Stimulated activated CD8-positive, alpha-beta memory T cell treated with anti-CD3 and anti-CD28 coated beads, Interleukin-15, amount 100 ng/mL, for 48 hours (primary cell): ENCODE data around the gene EEF1AKMT1.
"Not testable (repeated sequence)": the region's sequence is repeated elsewhere in the genome, so short reads cannot be mapped to it uniquely, and the experiment has no call there.

Experiments used
- DNase-seq, 2 donors: peaks; one replicate each; pipeline ENCODE4 v3.0.0-alpha.2; 2020; ENCODE audit warnings: low read depth in 2 of 2

EEF1AKMT1 gene

GRCh38 chr13:20778311-20778710 lies 4.5 kb upstream of the EEF1AKMT1 start:
- DNase-seq, result no peak

GRCh38 chr13:20776751-20777150 lies 3.0 kb upstream of the EEF1AKMT1 start:
- no peak for DNase-seq

- no peak for DNase-seq
These were observed 2.2 kb upstream of the EEF1AKMT1 start for GRCh38 chr13:20775961-20776360.

GRCh38 chr13:20774746-20775145 lies 985 bp upstream of the EEF1AKMT1 start:
- DNase-seq, result no peak

- DNase-seq, result no peak
These were observed 1.2 kb downstream of the EEF1AKMT1 start for GRCh38 chr13:20772401-20773131.

- no peak for DNase-seq
These were observed 3.9 kb downstream of the EEF1AKMT1 start for GRCh38 chr13:20769834-20770233.

- no peak for DNase-seq
These were observed 4.7 kb downstream of the EEF1AKMT1 start for GRCh38 chr13:20769091-20769490.

GRCh38 chr13:20767309-20767943 lies 6.3 kb downstream of the EEF1AKMT1 start:
- DNase-seq, result no peak

GRCh38 chr13:20760872-20761271 lies 12.9 kb downstream of the EEF1AKMT1 start:
- no peak for DNase-seq

- DNase-seq, result no peak
These were observed 19.8 kb downstream of the EEF1AKMT1 start for GRCh38 chr13:20754009-20754408.

GRCh38 chr13:20749377-20749776 lies 24.4 kb downstream of the EEF1AKMT1 start:
- DNase-seq, result no peak

GRCh38 chr13:20743830-20744404 lies 29.8 kb downstream of the EEF1AKMT1 start:
- not testable (repeated sequence) for DNase-seq

GRCh38 chr13:20740021-20740420 lies 33.7 kb downstream of the EEF1AKMT1 start:
- DNase-seq, result no peak

GRCh38 chr13:20738616-20739015 lies 35.1 kb downstream of the EEF1AKMT1 start:
- no peak for DNase-seq

- no peak for DNase-seq
These were observed 43.9 kb downstream of the EEF1AKMT1 start for GRCh38 chr13:20729633-20730585.

GRCh38 chr13:20728579-20729311 lies 45.0 kb downstream of the EEF1AKMT1 start:
- no peak for DNase-seq

- DNase-seq, result no peak
These were observed 45.9 kb downstream of the EEF1AKMT1 start for GRCh38 chr13:20727856-20728255.

GRCh38 chr13:20721454-20722357 lies 52.1 kb downstream of the EEF1AKMT1 start:
- no peak for DNase-seq

- no peak for DNase-seq
These were observed 52.7 kb downstream of the EEF1AKMT1 start for GRCh38 chr13:20721058-20721453.

- no peak for DNase-seq
These were observed 53.3 kb downstream of the EEF1AKMT1 start for GRCh38 chr13:20720499-20720898.
